HCT116 (cell line): ENCODE data around the gene TIMD4. TPM values are rescaled to one million over a fixed set of nuclear protein-coding genes. Genes with fewer than 3 reads are reported as not detected.

Experiments
- ATAC-seq: fragments of 200-7000 bp; cut with Tn5 transposase; 2 replicates; pipeline ENCODE4 v1.9.1; 2020; ENCODE audit warnings: mild to moderate bottlenecking, moderate library complexity
- BruUV-seq: library from RNA; stranded (reverse); fragments of 400-500 nt; replicated peaks from 2 replicates; lab custom pipeline; 2021; lab: Mats Ljungman, UMichigan
- CTCF ChIA-PET: fragments of 300-600 bp; sonication (Branson Sonifier 250); formaldehyde crosslinking; loops from one replicate; lab custom pipeline; 2021; ENCODE audit warnings: antibody characterized with exemption; lab: Charles Lee
- POLR2A ChIA-PET: fragments of 300-600, 350-600 bp; sonication (Branson Sonifier 250); formaldehyde crosslinking; loops from one replicate; lab custom pipeline; 2021; ENCODE audit warnings: antibody characterized with exemption; lab: Charles Lee
- RAD21 ChIA-PET, 2 experiments: fragments of 300-600 bp; sonication (Branson Sonifier 250); formaldehyde crosslinking; loops; one replicate each; lab custom pipeline; 2023; ENCODE audit warnings: low total read pairs in 2 of 2; ENCODE audit not compliant: uncharacterized antibody in 2 of 2, unreplicated experiment in 2 of 2, low non-redundant PET in 1 of 2; lab: Charles Lee
- DNase-seq: peaks from one replicate; pipeline ENCODE4 v3.0.0-alpha.2; 2010; ENCODE audit warnings: low read depth, low spot score
- H2AFZ ChIP-seq: fragments of 200-600 bp; shearing (Covaris generic), sonication (generic); 2 replicates; pipeline ENCODE4 v1.6.1; 2017; ENCODE audit warnings: low read depth, mixed run types, mixed read lengths, antibody characterized with exemption, low read length; ENCODE audit not compliant: poor library complexity, severe bottlenecking
- H3K27ac ChIP-seq: 2 replicates; pipeline ENCODE4 v1.5.1; 2012; ENCODE audit warnings: low read depth, low read length
- H3K27me3 ChIP-seq: fragments of 200-600 bp; sonication (generic); 2 replicates; pipeline ENCODE4 v1.6.1; 2016; ENCODE audit warnings: mixed run types, low read length, mixed read lengths; ENCODE audit not compliant: insufficient read depth
- H3K36me3 ChIP-seq, 2 experiments: fragments of 200-500 bp in 1 of 2; fragments of 200-600 bp in 1 of 2; sonication (Bioruptor generic) in 1 of 2; sonication (generic) in 1 of 2; 2 replicates each; pipeline versions ENCODE4 v1.5.1 to v1.6.1; 2014 to 2016; ENCODE audit warnings: low read length in 2 of 2, inconsistent platforms in 1 of 2, mixed read lengths in 1 of 2, mixed run types in 1 of 2; ENCODE audit not compliant: insufficient read depth in 2 of 2, control insufficient read depth in 1 of 2
- H3K4me1 ChIP-seq, 2 experiments: fragments of 200-600 bp in 1 of 2; sonication (generic) in 1 of 2; 2 replicates each; pipeline versions ENCODE4 v1.5.1 to v1.6.1; 2012 to 2017; ENCODE audit warnings: low read length in 2 of 2, inconsistent platforms in 1 of 2, mild to moderate bottlenecking in 1 of 2, mixed read lengths in 1 of 2, mixed run types in 1 of 2, moderate library complexity in 1 of 2; ENCODE audit not compliant: insufficient read depth in 2 of 2, control insufficient read depth in 1 of 2
- H3K4me2 ChIP-seq: fragments of 200-600 bp; sonication (generic); 2 replicates; pipeline ENCODE4 v1.6.1; 2017; ENCODE audit warnings: mixed run types, low read length, mixed read lengths
- H3K4me3 ChIP-seq, 2 experiments: fragments of 200-600 bp in 1 of 2; sonication (generic) in 1 of 2; replicated peaks in 1 of 2; 2 replicates each; pipeline ENCODE4 v1.5.1; 2011 to 2016; ENCODE audit warnings: low read length in 2 of 2, control low read depth in 1 of 2, low read depth in 1 of 2, mild to moderate bottlenecking in 1 of 2, mixed read lengths in 1 of 2, mixed run types in 1 of 2
- H3K79me2 ChIP-seq: fragments of 200-600 bp; sonication (generic); 2 replicates; pipeline ENCODE4 v1.6.1; 2017; ENCODE audit warnings: mild to moderate bottlenecking, mixed run types, low read length, moderate library complexity, mixed read lengths; ENCODE audit not compliant: insufficient read depth
- H3K9ac ChIP-seq: fragments of 200-600 bp; sonication (generic); 2 replicates; pipeline ENCODE4 v1.6.1; 2016; ENCODE audit warnings: low read length, mixed read lengths
- H3K9me2 ChIP-seq: fragments of 200-600 bp; sonication (generic), shearing (Covaris generic); 2 replicates; pipeline ENCODE4 v1.6.1; 2017; ENCODE audit warnings: mixed run types, mild to moderate bottlenecking, moderate library complexity; ENCODE audit not compliant: insufficient read depth
- H3K9me3 ChIP-seq, 2 experiments: fragments of 200-500 bp in 1 of 2; fragments of 200-600 bp in 1 of 2; sonication (Bioruptor generic) in 1 of 2; sonication (generic) in 1 of 2; 2 replicates each; pipeline ENCODE4 v1.6.1; 2014 to 2017; ENCODE audit warnings: low read length in 2 of 2, mixed read lengths in 2 of 2, inconsistent platforms in 1 of 2, low read depth in 1 of 2, mild to moderate bottlenecking in 1 of 2, mixed run types in 1 of 2, moderate library complexity in 1 of 2; ENCODE audit not compliant: control insufficient read depth in 1 of 2, insufficient read depth in 1 of 2
- H4K20me1 ChIP-seq: fragments of 200-600 bp; sonication (generic), shearing (Covaris generic); 2 replicates; pipeline ENCODE4 v1.6.1; 2017; ENCODE audit warnings: mixed run types, mild to moderate bottlenecking, moderate library complexity; ENCODE audit not compliant: insufficient read depth
- ATF3 ChIP-seq: IDR thresholded peaks from 2 replicates; pipeline ENCODE4 v1.6.1; 2012
- CBX3 ChIP-seq: IDR thresholded peaks from 2 replicates; pipeline ENCODE4 v1.6.1; 2012; ENCODE audit warnings: low read depth
- CEBPB ChIP-seq: IDR thresholded peaks from 2 replicates; pipeline ENCODE4 v1.6.1; 2012; ENCODE audit warnings: low read depth
- ELF1 ChIP-seq: IDR thresholded peaks from 2 replicates; pipeline ENCODE4 v1.6.1; 2012; ENCODE audit warnings: low read depth, borderline replicate concordance
- EZH2phosphoT487 ChIP-seq: fragments of 200-600 bp; IDR thresholded peaks from 2 replicates; pipeline ENCODE4 v1.6.1; 2018; ENCODE audit warnings: antibody characterized with exemption, borderline replicate concordance
- FOSL1 ChIP-seq: IDR thresholded peaks from 2 replicates; pipeline ENCODE4 v1.6.1; 2012; ENCODE audit warnings: low read depth
- JUND ChIP-seq: IDR thresholded peaks from 2 replicates; pipeline ENCODE4 v1.6.1; 2012
- SIN3A ChIP-seq: IDR thresholded peaks from 2 replicates; pipeline ENCODE4 v1.6.1; 2012; ENCODE audit warnings: low read depth
- SRF ChIP-seq: IDR thresholded peaks from 2 replicates; pipeline ENCODE4 v1.6.1; 2012; ENCODE audit warnings: low read depth
- TCF7L2 ChIP-seq: IDR thresholded peaks from 2 replicates; pipeline ENCODE4 v1.7.0; 2011; ENCODE audit warnings: borderline replicate concordance, inconsistent platforms; ENCODE audit not compliant: insufficient read depth, insufficient read length; ENCODE audit errors: extremely low read depth
- YY1 ChIP-seq: IDR thresholded peaks from 2 replicates; pipeline ENCODE4 v1.6.1; 2011; ENCODE audit warnings: low read length, low read depth, moderate library complexity, mild to moderate bottlenecking; ENCODE audit not compliant: insufficient replicate concordance; ENCODE audit errors: extremely low read depth
- ZBTB33 ChIP-seq: IDR thresholded peaks from 2 replicates; pipeline ENCODE4 v1.6.1; 2011; ENCODE audit warnings: mild to moderate bottlenecking, low read length, moderate library complexity; ENCODE audit not compliant: insufficient replicate concordance; ENCODE audit errors: extremely low read depth
- ZFX ChIP-seq: fragments of 450-650 bp; IDR thresholded peaks from 2 replicates; pipeline ENCODE4 v1.6.1; 2017
- ZNF274 ChIP-seq: fragments of 200-500 bp; sonication (Bioruptor generic); IDR thresholded peaks from 2 replicates; pipeline ENCODE4 v1.6.1; 2014; ENCODE audit warnings: mild to moderate bottlenecking, low read depth, low read length, inconsistent platforms
- intact Hi-C: fragments of 100-400 bp; cut with micrococcal nuclease; formaldehyde crosslinking; loops from 2 replicates; pipeline ENCODE4 v1.10.0; 2022
- total RNA-seq: library from RNA; stranded (reverse); gene quantifications from one replicate; pipeline ENCODE4 v1.2.1, GENCODE V29; 2021; ENCODE audit not compliant: unreplicated experiment

The TIMD4 gene
- total RNA-seq, 1 experiment from 2014 or later = not detected

- Histone ChIP-seq H3K79me2 (no peaks in the 10 kb centered on the region), H3K27me3 (peaks cover 8% of the 10 kb centered on the region), H3K4me2 (no peak overlapping the region), H2AFZ (no peak overlapping the region), H3K9me3 (no peaks in the 10 kb centered on the region), H3K9me2 (no peaks in the 10 kb centered on the region), H3K9ac (no peak overlapping the region), H3K27ac (no peak overlapping the region), H4K20me1 (no peaks in the 10 kb centered on the region), H3K4me1 (no peaks in the 10 kb centered on the region), H3K4me3 (no peak overlapping the region)
- ChIA-PET CTCF (no interaction called here), POLR2A (no interaction called here), RAD21 (no interaction called here)
- DNase-seq (no peak), ATAC-seq (no peak)
- no TSS peak for BruUV-seq
- intact Hi-C loops = no loop called here
- TF ChIP-seq ZFX (no peak), EZH2phosphoT487 (no peak), CEBPB (no peak), YY1 (no peak), ZBTB33 (no peak), CBX3 (no peak), JUND (no peak), SIN3A (no peak), ZNF274 (no peak), SRF (no peak), ATF3 (no peak), TCF7L2 (no peak), ELF1 (no peak), FOSL1 (no peak)
- TF ChIP-seq, all 23 proteins: peak for 0
- H3K36me3 ChIP-seq = no peaks in the 10 kb centered on the region
Observed at GRCh38 chr5:157006262-157006661, 43.2 kb upstream of the TIMD4 start.
